Hepatocyte (in vitro differentiated cells): ENCODE measurements around the gene ZNF221. TPM values are rescaled to one million over a fixed set of nuclear protein-coding genes. Genes with fewer than 3 reads are reported as not detected.

Experiments
- DNase-seq: peaks from one replicate; pipeline ENCODE4 v3.0.0-alpha.2; 2016; ENCODE audit warnings: low spot score
- H2AFZ ChIP-seq: fragments of 200-600 bp; sonication (generic); 2 replicates; pipeline ENCODE4 v1.6.0; 2016; ENCODE audit warnings: antibody characterized with exemption, mild to moderate bottlenecking
- H3K27ac ChIP-seq: fragments of 200-600 bp; sonication (generic); 2 replicates; pipeline ENCODE4 v1.5.1; 2016; ENCODE audit warnings: mild to moderate bottlenecking
- H3K27me3 ChIP-seq: fragments of 200-600 bp; sonication (generic); 2 replicates; pipeline ENCODE4 v1.6.1; 2016
- H3K36me3 ChIP-seq: fragments of 200-600 bp; sonication (generic); replicated peaks from 2 replicates; pipeline ENCODE4 v1.5.1; 2016; ENCODE audit warnings: low read depth; ENCODE audit not compliant: insufficient read depth
- H3K4me1 ChIP-seq: fragments of 200-600 bp; sonication (generic); 2 replicates; pipeline ENCODE4 v1.5.1; 2016; ENCODE audit warnings: mild to moderate bottlenecking, moderate library complexity; ENCODE audit not compliant: insufficient read depth
- H3K4me2 ChIP-seq: fragments of 200-600 bp; sonication (generic); 2 replicates; pipeline ENCODE4 v1.6.0; 2016
- H3K4me3 ChIP-seq: fragments of 200-600 bp; sonication (generic); 2 replicates; pipeline ENCODE4 v1.5.1; 2016; ENCODE audit warnings: mild to moderate bottlenecking
- H3K79me2 ChIP-seq: fragments of 200-600 bp; sonication (generic); 2 replicates; pipeline ENCODE4 v1.6.0; 2017; ENCODE audit warnings: mild to moderate bottlenecking
- H3K9me2 ChIP-seq: fragments of 200-600 bp; sonication (generic); replicated peaks from 2 replicates; pipeline ENCODE4 v1.6.0; 2017; ENCODE audit warnings: mild to moderate bottlenecking; ENCODE audit not compliant: insufficient read depth
- H3K9me3 ChIP-seq: fragments of 200-600 bp; sonication (generic); 2 replicates; pipeline ENCODE4 v1.5.1; 2016; ENCODE audit warnings: low read depth, mild to moderate bottlenecking
- H4K20me1 ChIP-seq: fragments of 200-600 bp; sonication (generic); 2 replicates; pipeline ENCODE4 v1.6.0; 2016; ENCODE audit warnings: mild to moderate bottlenecking; ENCODE audit not compliant: insufficient read depth, poor library complexity, severe bottlenecking
- EZH2 ChIP-seq: fragments of 200-600 bp; sonication (generic); IDR thresholded peaks from 2 replicates; pipeline ENCODE4 v1.6.1; 2016; ENCODE audit warnings: antibody characterized with exemption, mild to moderate bottlenecking, borderline replicate concordance
- EZH2phosphoT487 ChIP-seq: fragments of 200-600 bp; sonication (generic); IDR thresholded peaks from one replicate; pipeline ENCODE4 v1.6.1; 2018; ENCODE audit warnings: antibody characterized with exemption, mild to moderate bottlenecking, low read depth, moderate library complexity; ENCODE audit not compliant: unreplicated experiment, severe bottlenecking
- WGBS: methylation state at CpG from one replicate; pipeline ENCODE4 v1.1.6; 2016; ENCODE audit warnings: low lambda C conversion rate; ENCODE audit errors: missing lambda C conversion rate; 5-methylcytosine and 5-hydroxymethylcytosine counted together
- polyA plus RNA-seq: library from polyadenylated mRNA; unstranded; fragments of >200 nt; fragmentation: Nextera tagmentation; extraction: Ambion mirVana; gene quantifications from 2 replicates; pipeline ENCODE4 v1.2.1, GENCODE V29; 2016
- total RNA-seq: library from RNA; depleted of rRNA; stranded (reverse); fragments of >200 nt; gene quantifications from 2 replicates; pipeline ENCODE4 v1.2.3, GENCODE V29; 2014
- TF ChIP-seq, protein P1 (sequence below): fragments of 200-600 bp; sonication (generic); IDR thresholded peaks from 2 replicates; pipeline ENCODE4 v1.5.1; 2016; ENCODE audit warnings: antibody characterized with exemption, mild to moderate bottlenecking; ENCODE audit not compliant: poor library complexity

The ZNF221 gene
- total and polyA plus RNA-seq, 2 experiments from 2014 or later, result 1.1 to 7.1 TPM

DNA sequence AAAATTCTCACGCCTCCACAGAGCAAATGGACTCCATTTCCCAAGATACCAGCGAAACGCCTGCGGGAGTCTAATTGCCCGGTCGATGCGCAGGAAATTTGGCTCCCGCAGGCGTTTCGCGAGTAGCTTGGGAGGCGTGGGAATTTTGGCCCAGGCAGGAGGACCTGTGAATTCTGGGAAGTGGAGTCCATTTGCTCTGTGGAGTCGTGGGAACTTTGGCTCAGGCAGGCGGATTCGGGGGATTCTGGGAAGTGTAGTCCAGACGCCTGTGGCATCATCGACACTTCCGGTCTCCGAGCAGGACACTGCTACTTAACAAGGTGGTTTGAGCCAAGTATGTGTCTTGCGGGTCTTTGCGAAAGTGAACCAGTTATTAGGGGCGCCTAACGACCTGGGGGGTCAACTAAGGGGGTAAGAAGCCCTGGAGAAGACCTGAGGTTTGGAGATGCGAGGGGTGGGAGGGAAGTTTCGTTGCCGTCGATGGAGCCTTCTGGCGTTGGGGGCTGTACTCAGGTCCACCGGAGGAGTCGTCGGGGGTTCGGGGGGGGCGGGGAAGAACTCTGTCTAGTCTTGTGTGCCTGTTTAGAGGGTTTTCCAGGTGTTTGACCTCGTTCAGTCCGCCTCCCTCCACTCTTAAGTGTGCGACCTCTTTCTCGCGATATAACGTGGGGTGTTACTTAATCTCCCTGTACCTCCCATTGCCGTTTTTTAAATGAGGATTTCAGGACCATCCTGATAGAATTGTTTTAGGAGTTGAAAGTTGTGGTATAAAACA, 33.1 kb downstream of the ZNF221 start, which contains the start of gene ZNF155:
TSS of gene ZNF155 (plus strand) at position 277 of the 775 bp plus-strand sequence. CDS start 4,356 bp downstream, outside the sequence.
- H3K4me3 ChIP-seq, result peak within 1 kb of the TSS; percentile 47
- H3K27me3 ChIP-seq, result no peaks in the 10 kb centered on the region
- no peaks in the 10 kb centered on the region for H4K20me1 ChIP-seq
- no peaks in the 10 kb centered on the region for H3K4me1 ChIP-seq
- H3K9me3 ChIP-seq, result peaks cover 5% of the 10 kb centered on the region
- peak within 1 kb of the TSS; percentile 39 for H3K27ac ChIP-seq
- H2AFZ ChIP-seq, result peak within 1 kb of the TSS; percentile 78
- H3K79me2 ChIP-seq, result peaks cover 27% of the 10 kb centered on the region
- H3K36me3 ChIP-seq, result no peaks in the 10 kb centered on the region
- 1% methylated on average over 39 of the region's 40 CpGs for WGBS
- TF ChIP-seq, protein P1, sequence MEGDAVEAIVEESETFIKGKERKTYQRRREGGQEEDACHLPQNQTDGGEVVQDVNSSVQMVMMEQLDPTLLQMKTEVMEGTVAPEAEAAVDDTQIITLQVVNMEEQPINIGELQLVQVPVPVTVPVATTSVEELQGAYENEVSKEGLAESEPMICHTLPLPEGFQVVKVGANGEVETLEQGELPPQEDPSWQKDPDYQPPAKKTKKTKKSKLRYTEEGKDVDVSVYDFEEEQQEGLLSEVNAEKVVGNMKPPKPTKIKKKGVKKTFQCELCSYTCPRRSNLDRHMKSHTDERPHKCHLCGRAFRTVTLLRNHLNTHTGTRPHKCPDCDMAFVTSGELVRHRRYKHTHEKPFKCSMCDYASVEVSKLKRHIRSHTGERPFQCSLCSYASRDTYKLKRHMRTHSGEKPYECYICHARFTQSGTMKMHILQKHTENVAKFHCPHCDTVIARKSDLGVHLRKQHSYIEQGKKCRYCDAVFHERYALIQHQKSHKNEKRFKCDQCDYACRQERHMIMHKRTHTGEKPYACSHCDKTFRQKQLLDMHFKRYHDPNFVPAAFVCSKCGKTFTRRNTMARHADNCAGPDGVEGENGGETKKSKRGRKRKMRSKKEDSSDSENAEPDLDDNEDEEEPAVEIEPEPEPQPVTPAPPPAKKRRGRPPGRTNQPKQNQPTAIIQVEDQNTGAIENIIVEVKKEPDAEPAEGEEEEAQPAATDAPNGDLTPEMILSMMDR, result no peak
- no peak for TF ChIP-seq EZH2phosphoT487
- no peak for TF ChIP-seq EZH2
- peak within 1 kb of the TSS; percentile 73 for H3K4me2 ChIP-seq
- DNase-seq, result peak; percentile 90
- H3K9me2 ChIP-seq, result no peaks in the 10 kb centered on the region

DNA sequence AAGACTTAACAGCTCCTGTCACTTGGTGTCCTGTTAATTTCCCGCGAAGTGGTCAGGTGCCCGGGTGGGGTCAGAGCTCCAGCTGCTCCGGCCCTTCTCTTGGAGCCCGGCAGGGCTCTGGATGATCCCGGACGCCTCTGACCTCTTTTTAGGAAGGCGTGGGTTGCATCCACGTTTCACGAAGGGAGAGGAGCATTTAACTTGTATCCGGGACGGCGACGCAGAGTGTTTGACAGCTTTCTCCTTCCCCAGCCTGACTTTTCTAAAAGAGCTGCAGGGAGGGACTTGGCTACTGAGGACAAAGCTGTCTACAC, 33.6 kb downstream of the ZNF221 start:
- TF ChIP-seq EZH2 (no peak), EZH2phosphoT487 (no peak)
- TF ChIP-seq, protein P1, result no peak
- Histone ChIP-seq H2AFZ (peak overlapping the region; percentile 78), H3K79me2 (peaks cover 27% of the 10 kb centered on the region), H4K20me1 (no peaks in the 10 kb centered on the region), H3K27me3 (no peaks in the 10 kb centered on the region), H3K9me3 (peaks cover 5% of the 10 kb centered on the region), H3K36me3 (no peaks in the 10 kb centered on the region), H3K4me3 (peak overlapping the region; percentile 47), H3K27ac (peak overlapping the region; percentile 39), H3K4me1 (no peaks in the 10 kb centered on the region), H3K4me2 (peak overlapping the region; percentile 73), H3K9me2 (no peaks in the 10 kb centered on the region)
- WGBS, result 17% methylated on average over 14 of the region's 14 CpGs
- DNase-seq, result no peak

DNA sequence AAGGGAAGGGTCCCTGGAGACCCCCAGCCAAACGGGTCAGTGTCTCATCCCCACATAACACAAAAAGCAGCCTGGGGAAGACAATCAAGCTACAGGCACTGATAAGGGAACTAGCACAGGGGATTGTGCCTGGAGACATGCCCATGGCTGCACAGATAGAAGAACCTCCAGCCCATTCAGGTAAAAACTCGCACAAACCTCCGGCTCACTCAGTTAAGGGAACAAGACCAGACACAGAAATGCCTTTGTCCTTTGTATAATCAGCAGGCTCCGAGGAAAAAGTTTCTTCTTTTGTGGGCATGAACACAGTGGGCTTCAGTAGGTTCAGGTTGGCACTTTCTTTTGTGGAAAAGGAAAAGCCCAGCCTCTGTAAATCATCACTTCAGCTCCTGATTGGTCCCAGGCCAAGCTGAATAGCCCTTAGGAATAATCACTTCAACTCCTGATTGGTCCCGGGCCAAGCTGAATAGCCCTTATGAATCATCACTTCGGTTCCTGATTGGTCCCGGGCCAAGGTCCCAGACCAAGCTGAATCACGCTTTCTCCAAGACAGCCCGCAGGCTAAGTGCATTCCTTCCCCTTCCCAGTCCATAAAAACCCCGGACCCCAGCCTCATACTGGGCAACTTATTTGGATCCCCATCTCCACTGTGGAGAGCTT, 46.7 kb downstream of the ZNF221 start:
- Histone ChIP-seq H2AFZ (no peak overlapping the region), H3K4me2 (no peak overlapping the region), H3K27me3 (no peaks in the 10 kb centered on the region), H3K4me3 (no peak overlapping the region), H3K9me2 (no peaks in the 10 kb centered on the region), H3K27ac (no peak overlapping the region), H4K20me1 (no peaks in the 10 kb centered on the region), H3K36me3 (no peaks in the 10 kb centered on the region), H3K9me3 (no peaks in the 10 kb centered on the region), H3K4me1 (peaks cover 5% of the 10 kb centered on the region), H3K79me2 (no peaks in the 10 kb centered on the region)
- DNase-seq, result no peak
- WGBS, result 84% methylated on average over 10 of the region's 10 CpGs
- TF ChIP-seq, protein P1, result no peak
- no peak for TF ChIP-seq EZH2phosphoT487
- no peak for TF ChIP-seq EZH2
